Measurements from ENCODE around the gene NPIPB9.
"Not testable (repeated sequence)": the region's sequence is repeated elsewhere in the genome, so short reads cannot be mapped to it uniquely, and the experiment has no call there.

- TF ChIP-seq, protein P1, sequence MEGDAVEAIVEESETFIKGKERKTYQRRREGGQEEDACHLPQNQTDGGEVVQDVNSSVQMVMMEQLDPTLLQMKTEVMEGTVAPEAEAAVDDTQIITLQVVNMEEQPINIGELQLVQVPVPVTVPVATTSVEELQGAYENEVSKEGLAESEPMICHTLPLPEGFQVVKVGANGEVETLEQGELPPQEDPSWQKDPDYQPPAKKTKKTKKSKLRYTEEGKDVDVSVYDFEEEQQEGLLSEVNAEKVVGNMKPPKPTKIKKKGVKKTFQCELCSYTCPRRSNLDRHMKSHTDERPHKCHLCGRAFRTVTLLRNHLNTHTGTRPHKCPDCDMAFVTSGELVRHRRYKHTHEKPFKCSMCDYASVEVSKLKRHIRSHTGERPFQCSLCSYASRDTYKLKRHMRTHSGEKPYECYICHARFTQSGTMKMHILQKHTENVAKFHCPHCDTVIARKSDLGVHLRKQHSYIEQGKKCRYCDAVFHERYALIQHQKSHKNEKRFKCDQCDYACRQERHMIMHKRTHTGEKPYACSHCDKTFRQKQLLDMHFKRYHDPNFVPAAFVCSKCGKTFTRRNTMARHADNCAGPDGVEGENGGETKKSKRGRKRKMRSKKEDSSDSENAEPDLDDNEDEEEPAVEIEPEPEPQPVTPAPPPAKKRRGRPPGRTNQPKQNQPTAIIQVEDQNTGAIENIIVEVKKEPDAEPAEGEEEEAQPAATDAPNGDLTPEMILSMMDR (IDR thresholded peaks at IDR 0.05): not testable (repeated sequence)
- not testable (repeated sequence) for TF ChIP-seq POLR2A (IDR thresholded peaks at IDR 0.05)
Measured at GRCh38 chr16:28732455-28733124, 19.0 kb upstream of the NPIPB9 start.
